Activated T-helper 9 cell treated with anti-CD3 and anti-CD28 coated beads, Interleukin-2, amount 50 U/mL, for 16 hours (primary cell): ENCODE results near the gene C2CD3.

Source experiments
- DNase-seq: peaks from one replicate; pipeline ENCODE4 v3.0.0-alpha.2; 2020; ENCODE audit warnings: low read depth

C2CD3 gene

GRCh38 chr11:73980001-73980961, 190.5 kb downstream of the C2CD3 start:
- peak; percentile 43 for DNase-seq

GRCh38 chr11:73978576-73979086, 192.2 kb downstream of the C2CD3 start:
- no peak for DNase-seq

DNA sequence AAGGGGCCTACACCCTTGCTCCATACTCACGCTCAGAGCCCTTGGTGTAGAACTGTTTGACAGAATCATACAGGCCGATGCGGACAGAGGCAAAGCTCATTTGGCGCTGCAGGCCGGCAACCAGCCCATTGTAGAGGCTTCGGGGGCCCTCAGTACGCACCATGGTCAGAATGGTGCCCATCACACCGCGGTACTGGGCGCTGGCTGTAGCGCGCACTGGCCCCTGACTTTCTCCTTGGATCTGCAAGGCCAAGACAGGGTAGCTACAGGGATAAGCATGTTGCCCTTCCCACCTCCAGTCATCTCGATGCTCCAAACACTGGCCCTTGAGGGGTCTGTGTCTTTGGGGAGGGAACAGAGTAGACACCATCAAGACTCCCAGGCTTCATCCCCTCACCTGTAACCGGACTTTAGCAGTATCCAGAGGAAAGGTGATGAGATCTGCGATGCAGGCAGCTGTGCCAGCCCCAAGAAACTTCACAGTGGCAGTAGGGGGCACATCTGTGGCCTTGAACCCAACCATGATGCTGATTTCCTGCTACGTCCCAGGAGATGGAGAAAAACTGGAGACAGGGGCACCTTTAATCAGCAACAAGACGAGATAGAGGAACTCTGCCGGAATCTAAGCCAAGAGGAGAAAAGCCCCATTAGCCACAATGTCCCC, 192.8 kb downstream of the C2CD3 start:
- DNase-seq: no peak

DNA sequence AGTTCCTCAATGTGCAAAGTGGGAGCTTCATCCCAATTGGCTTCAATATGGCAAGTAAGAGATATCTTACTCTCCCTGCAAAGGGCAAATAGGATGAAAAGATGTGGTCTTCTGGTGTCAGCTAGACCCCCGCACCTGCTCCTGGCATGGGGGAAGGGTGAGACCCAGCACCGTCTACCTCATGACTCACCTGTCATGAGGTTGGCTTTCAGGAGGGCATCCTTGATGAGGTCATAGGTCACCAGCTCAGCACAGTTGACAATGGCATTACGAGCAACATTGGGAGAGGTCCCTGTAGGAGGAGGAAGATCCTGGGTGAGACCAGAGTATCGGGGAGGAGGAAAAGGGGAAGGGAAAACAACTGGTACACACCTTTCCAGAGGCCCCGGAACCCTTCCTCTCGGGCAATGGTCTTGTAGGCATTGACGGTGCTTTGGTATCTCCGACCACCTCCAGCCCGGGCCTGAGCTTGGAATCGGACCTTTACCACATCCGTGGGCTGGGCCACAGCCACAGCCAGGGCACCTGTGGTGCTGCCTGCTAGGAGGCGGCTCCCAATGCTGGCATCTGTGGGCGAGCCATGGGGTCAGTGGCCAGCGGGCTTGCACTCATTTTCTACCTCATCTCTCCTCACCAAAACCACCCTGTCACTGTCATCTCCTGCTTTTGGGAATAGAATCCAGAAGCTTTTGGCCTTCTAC, 194.2 kb downstream of the C2CD3 start:
- no peak for DNase-seq

DNA sequence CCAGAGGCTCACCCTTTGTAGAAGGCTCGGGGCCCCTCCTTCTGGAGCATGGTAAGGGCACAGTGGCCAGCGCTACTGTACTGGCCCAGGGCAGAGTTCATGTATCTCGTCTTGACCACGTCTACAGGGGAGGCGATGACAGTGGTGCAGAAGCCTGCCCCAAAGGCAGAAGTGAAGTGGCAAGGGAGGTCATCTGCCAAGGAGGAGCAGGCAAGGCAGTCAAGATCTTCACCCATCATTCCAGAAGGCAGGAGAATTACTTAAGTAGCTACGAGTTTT, 195.4 kb downstream of the C2CD3 start:
- no peak for DNase-seq

DNA sequence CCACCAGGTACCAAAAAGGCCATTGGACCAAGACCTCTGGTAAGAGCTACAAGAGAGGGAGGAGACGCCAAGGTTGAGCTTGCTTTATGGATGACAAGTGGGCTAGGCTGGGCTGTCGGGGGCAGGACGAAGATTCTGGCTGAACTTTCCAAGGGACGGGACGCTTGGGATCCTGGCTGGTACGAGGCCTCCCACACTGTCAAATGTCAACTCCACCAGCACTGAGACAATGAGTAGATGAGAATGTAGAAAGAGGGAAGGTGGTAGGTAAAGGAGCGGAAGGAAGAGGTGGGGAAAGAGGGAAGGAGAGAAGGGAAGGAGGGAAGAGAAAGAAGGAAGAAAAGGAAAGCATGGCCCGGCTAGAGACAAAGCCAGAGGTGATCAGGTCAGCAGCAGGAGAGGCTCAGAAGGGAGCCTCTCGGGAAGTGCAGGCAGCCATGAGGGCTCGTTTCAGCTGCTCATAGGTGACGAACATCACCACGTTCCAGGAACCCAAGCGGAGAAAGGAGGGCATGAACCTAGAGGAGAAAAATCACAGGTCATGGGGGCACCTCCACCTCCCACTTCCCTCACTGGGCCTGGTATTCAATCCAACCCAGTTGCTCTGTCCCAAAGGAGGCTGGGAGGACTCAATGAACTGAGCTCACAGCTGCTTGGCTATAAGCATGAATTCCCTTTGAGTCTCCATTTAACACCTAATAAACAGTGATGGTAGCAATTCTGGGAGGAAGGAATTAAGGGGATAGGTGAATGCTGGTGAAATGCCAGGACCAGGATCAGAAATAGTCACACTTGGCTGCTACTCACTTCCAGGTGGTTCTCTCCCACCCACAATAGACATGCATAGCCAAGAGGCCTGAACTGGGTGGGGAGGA, 196.0 kb downstream of the C2CD3 start:
- DNase-seq: no peak

GRCh38 chr11:73972620-73973449, 198.0 kb downstream of the C2CD3 start:
- no peak for DNase-seq

DNA sequence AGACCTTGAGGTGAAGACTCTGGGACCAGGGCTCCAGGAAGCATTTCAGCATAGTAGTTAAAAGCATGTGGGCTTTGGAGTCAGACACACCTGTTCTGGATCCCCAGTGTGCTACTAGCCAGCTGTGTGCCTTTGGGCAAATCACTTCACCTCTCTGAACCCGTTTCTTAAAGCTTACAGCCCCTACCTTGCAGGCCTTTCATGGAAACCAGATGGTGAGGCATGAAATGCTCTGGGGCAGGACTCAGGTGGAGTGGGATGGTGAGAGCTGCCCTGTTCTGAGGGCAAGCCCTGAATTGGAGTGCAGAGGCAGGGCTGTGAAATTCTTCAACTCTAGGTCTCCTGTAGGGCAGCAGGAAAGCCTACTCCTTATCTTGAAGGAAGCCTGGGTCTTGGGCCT, 198.6 kb downstream of the C2CD3 start:
- DNase-seq: no peak

GRCh38 chr11:73971175-73971719, 199.6 kb downstream of the C2CD3 start:
- no peak for DNase-seq

- DNase-seq: no peak
Observed at GRCh38 chr11:73969991-73970800, 200.6 kb downstream of the C2CD3 start.

DNA sequence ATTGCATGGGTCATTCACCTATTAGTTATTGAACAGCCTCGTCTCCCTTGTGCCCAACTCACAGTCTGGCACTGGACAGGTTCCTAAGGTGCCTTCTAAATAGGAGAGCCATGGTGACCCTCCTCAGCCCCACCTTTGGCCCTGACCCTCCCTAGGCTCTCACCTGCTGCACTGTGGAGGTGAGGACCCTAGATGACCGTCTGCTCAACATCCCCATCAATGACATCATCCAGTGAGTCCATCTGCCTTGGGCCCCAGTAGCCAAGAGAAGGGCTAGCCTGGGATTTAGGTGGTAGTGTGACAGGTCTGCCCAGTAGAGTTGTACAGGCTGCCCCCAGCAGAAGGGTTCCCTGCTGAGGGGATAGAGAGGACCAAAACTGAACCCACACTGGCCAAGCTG, 201.7 kb downstream of the C2CD3 start:
- DNase-seq: no peak

DNA sequence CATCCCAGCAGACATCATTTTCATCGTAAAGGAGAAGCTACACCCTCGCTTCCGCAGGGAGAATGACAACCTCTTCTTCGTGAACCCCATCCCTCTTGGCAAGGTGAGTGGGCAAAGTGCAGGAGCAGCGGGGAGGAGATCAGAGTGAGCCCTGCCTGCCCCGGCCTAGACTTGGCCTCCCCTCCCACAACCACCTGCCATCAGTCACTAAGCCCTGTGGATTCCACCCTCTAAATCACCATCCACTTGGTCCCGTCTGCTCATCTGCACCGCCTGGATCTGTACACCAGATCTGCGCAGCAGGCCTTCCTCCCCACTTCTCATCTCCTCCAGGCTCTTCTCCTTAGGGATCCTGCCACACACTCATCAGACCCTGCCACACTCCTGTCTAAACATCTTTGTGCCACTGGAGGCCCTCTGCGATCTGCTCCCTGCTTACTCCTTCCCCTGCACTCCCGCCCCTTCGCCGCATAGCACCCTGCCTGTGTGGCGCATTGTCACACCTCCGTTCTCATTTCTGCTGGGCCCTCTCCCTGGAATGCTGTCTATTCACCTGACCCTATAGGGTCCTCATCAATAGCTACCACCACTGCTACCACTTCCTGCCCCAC, 202.3 kb downstream of the C2CD3 start:
- no peak for DNase-seq

GRCh38 chr11:73965764-73966121, 205.1 kb downstream of the C2CD3 start:
- DNase-seq: no peak

DNA sequence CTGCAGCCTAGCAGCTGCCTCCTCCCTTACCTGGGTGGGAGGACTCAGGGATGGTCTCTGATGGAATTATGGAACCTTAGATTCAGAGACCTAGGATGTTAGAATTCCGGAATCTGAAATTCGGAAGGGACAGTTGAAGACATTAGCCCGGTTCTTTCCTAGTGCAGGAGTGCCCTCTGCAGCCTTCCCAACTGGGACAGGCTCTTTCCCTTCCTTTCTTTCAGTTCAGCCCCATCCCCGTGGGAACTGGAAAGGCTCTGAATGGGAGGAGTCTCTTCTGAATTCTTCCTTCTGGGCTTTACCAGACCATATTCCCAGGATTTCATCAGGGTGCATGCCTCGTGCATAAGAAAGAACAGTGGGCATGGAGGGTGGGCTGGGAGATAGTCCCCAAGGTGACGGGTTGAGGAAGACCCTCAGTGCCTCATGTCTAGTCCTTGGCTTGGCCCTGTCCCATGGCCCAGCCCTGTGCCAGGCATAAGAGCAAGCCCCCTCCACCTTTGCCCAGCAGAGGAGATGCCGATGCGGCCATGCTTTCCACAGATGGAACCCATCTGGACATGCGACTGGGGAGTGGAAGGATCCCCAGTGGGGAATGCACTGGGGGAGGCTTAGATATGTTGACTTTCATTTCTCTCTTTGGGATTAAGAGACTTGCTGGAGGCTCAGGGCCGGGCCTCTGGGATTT, 205.6 kb downstream of the C2CD3 start:
- DNase-seq: no peak

DNA sequence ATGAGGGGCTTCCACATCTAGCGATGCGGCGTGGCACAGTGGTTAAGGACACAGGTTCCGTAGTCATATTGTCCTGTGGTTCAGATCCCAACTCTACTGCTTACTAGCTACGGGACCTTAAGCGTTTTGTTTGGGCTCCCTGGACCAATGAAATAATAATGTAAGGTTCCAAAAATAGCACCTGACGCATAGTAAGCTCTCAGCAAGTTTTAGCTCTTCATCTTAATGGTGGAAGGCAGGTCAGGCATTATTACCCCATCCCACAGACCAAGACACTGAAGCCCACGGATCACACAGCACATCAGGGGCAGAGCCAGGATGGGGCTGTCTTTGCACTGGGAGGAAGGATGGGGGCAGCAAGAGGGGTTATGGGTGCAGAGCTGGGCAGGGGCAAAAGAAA, 206.9 kb downstream of the C2CD3 start:
- no peak for DNase-seq
